Activated naive CD8-positive, alpha-beta T cell treated with anti-CD3 and anti-CD28 coated beads, Interleukin-2, amount 50 U/mL, for 24 hours (primary cell): ENCODE results near the gene NPFFR2.
A peak's percentile ranks its signal among the peaks of the same experiment; 100 is the strongest.
"Not testable (repeated sequence)": the region's sequence is repeated elsewhere in the genome, so short reads cannot be mapped to it uniquely, and the experiment has no call there.

ENCODE experiments used
- ATAC-seq: fragments of 150-1000 bp; cut with Tn5 transposase; one replicate; pipeline ENCODE4 v1.10.0; 2021
- DNase-seq: peaks from one replicate; pipeline ENCODE4 v3.0.0; 2021
- H3K27ac Mint-ChIP-seq: one replicate; pipeline ENCODE4 v1.8.0; 2021; ENCODE audit warnings: mild to moderate bottlenecking, mixed read lengths
- H3K27me3 Mint-ChIP-seq: one replicate; pipeline ENCODE4 v1.8.0; 2021; ENCODE audit warnings: mixed read lengths
- H3K36me3 Mint-ChIP-seq: one replicate; pipeline ENCODE4 v1.8.0; 2021; ENCODE audit warnings: low read depth, mixed read lengths
- H3K4me1 Mint-ChIP-seq: one replicate; pipeline ENCODE4 v1.8.0; 2021; ENCODE audit warnings: mixed read lengths
- H3K4me3 Mint-ChIP-seq: one replicate; pipeline ENCODE4 v1.8.0; 2021; ENCODE audit warnings: mild to moderate bottlenecking, moderate library complexity, mixed read lengths
- H3K9me3 Mint-ChIP-seq: one replicate; pipeline ENCODE4 v1.8.0; 2021; ENCODE audit warnings: mixed read lengths

NPFFR2 gene

GRCh38 chr4:72084587-72085011, 52.8 kb downstream of the NPFFR2 start:
- Mint-ChIP-seq H3K9me3 (peaks cover 5% of the 10 kb centered on the region), H3K36me3 (no peaks in the 10 kb centered on the region), H3K27me3 (no peaks in the 10 kb centered on the region), H3K4me1 (no peaks in the 10 kb centered on the region), H3K4me3 (no peak overlapping the region), H3K27ac (no peak overlapping the region)
- ATAC-seq (no peak), DNase-seq (no peak)

DNA sequence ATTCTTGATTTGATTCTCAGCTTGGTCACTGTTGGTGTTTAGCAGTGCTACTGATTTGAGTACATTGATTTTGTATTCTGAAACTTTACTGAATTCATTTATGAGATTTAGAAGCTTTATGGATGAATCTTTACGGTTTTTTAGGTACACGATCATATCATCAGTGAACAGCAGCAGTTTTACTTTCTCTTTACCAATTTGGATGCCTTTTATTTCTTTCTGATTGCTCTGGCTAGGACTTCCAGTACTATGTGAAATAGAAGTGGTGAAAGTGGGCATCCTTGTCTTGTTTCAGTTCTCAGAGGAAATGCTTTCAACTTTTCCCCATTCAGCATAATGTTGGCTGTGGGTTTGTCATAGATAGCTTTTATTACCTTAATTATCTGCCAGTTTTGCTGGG, 58.8 kb downstream of the NPFFR2 start:
- not testable (repeated sequence) for H3K4me3 Mint-ChIP-seq, DNase-seq, ATAC-seq, H3K9me3 Mint-ChIP-seq, H3K27ac Mint-ChIP-seq, H3K27me3 Mint-ChIP-seq, H3K36me3 Mint-ChIP-seq, H3K4me1 Mint-ChIP-seq

DNA sequence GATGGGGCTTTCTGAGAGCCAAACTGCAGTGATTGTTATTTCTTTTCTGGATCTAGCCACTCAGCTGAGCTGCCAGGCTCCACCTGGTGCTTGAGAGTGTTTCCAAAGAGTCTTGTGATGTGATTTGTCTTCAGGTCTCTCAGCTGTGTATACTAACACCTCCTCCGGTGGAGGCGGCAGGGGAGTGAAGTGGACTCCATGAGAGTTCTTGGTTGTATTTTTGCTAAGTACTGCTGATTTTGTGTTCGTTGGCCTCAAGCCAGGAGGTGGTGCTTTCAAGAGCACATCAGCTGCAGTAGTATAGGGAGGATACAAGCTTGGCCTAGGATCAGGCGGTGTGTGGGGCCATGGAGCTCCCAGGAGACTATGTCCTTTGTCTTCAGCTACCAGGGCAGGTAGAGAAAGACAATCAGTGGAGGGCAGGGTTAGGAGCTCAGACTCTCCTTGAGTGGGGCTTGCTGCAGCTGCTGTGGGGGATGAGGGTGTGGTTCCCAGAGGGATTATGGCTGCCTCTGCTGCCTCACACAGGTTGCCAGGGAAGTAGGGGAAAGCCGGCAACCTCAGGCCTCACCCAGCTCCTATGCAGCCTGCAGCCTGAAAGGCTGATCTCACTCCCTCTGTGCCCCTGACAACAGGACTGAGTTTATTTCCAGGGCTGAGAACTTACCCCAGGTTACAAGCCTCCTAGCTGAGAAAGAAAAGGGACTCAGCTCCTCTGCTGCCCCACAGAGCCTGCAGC, 62.4 kb downstream of the NPFFR2 start:
- DNase-seq (no peak), ATAC-seq (no peak)
- Mint-ChIP-seq H3K27ac (no peak overlapping the region), H3K9me3 (no peaks in the 10 kb centered on the region), H3K36me3 (no peaks in the 10 kb centered on the region), H3K4me3 (no peak overlapping the region), H3K4me1 (no peaks in the 10 kb centered on the region), H3K27me3 (peaks cover 1% of the 10 kb centered on the region)

DNA sequence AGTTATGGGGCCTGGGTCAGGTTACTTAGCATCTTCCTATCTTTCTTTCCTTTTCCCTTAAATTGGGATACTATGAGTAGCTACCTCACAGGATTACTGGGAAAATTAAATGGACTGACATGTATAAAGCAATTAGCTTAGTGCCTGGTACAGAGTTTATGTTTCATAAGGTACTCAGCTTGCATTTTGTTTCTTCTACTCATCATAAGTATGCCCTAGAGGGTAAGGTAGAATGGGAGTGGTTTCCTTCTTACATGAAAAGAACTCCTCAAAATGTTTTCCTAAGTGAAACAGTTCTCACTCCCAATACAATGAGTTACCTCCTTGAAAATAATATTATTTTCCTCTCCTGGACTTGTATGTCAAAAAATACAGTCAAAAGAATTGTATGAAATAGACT, 75.7 kb downstream of the NPFFR2 start:
- Mint-ChIP-seq H3K27me3 (no peaks in the 10 kb centered on the region), H3K27ac (no peak overlapping the region), H3K36me3 (no peaks in the 10 kb centered on the region), H3K9me3 (peaks cover 8% of the 10 kb centered on the region), H3K4me1 (peaks cover 6% of the 10 kb centered on the region), H3K4me3 (no peak overlapping the region)
- no peak for DNase-seq
- no peak for ATAC-seq

- no peaks in the 10 kb centered on the region for H3K27me3 Mint-ChIP-seq
- no peak for DNase-seq
- peaks cover 9% of the 10 kb centered on the region for H3K9me3 Mint-ChIP-seq
- H3K27ac Mint-ChIP-seq, result no peak overlapping the region
- no peaks in the 10 kb centered on the region for H3K36me3 Mint-ChIP-seq
- peaks cover 9% of the 10 kb centered on the region for H3K4me1 Mint-ChIP-seq
- H3K4me3 Mint-ChIP-seq, result no peak overlapping the region
- ATAC-seq, result no peak
Observed at GRCh38 chr4:72109364-72109763, 77.6 kb downstream of the NPFFR2 start.

DNA sequence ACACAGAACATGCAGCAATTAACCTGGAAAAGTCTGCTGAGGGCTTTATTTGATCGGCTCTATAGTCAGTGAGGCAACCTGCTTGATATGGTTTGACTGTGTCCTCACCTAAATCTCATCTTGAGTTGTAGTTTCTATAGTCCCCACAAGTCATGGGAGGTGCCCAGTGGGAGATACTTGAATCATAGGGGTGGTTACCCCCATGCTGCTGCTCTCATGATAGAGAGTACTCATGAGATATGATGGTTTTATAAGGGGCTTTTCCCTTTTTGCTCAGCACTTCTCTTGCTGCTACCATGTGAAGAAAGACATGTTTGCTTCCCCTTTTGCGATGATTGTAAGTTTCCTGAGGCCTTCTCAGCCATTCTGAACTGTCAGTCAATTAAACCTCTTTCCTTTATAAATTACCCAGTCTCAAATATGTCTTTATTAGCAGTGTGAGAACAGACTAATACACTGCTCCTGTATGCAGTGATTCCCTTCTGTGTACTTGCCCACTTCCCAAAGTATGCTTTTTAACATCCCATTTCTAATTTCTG, 78.2 kb downstream of the NPFFR2 start:
- H3K4me3 Mint-ChIP-seq, result no peak overlapping the region
- H3K36me3 Mint-ChIP-seq, result no peaks in the 10 kb centered on the region
- peaks cover 9% of the 10 kb centered on the region for H3K9me3 Mint-ChIP-seq
- peaks cover 9% of the 10 kb centered on the region for H3K4me1 Mint-ChIP-seq
- DNase-seq (no peak), ATAC-seq (no peak)
- H3K27ac Mint-ChIP-seq, result no peak overlapping the region
- H3K27me3 Mint-ChIP-seq, result no peaks in the 10 kb centered on the region

GRCh38 chr4:72110886-72111285, 79.1 kb downstream of the NPFFR2 start:
- H3K27ac Mint-ChIP-seq, result no peak overlapping the region
- no peaks in the 10 kb centered on the region for H3K36me3 Mint-ChIP-seq
- no peaks in the 10 kb centered on the region for H3K27me3 Mint-ChIP-seq
- no peak for DNase-seq
- ATAC-seq, result no peak
- no peak overlapping the region for H3K4me3 Mint-ChIP-seq
- peaks cover 9% of the 10 kb centered on the region for H3K4me1 Mint-ChIP-seq
- H3K9me3 Mint-ChIP-seq, result peaks cover 9% of the 10 kb centered on the region

GRCh38 chr4:72111863-72112262, 80.1 kb downstream of the NPFFR2 start:
- H3K4me1 Mint-ChIP-seq, result peaks cover 9% of the 10 kb centered on the region
- no peaks in the 10 kb centered on the region for H3K36me3 Mint-ChIP-seq

GRCh38 chr4:72112514-72113156, 80.8 kb downstream of the NPFFR2 start:
- H3K27me3 Mint-ChIP-seq, result peaks cover 3% of the 10 kb centered on the region
- no peak overlapping the region for H3K4me3 Mint-ChIP-seq

More at GRCh38 chr4:72111863-72112262, 80.1 kb downstream of the NPFFR2 start:
- Mint-ChIP-seq H3K27ac (no peak overlapping the region), H3K27me3 (no peaks in the 10 kb centered on the region), H3K4me3 (no peak overlapping the region), H3K9me3 (peaks cover 9% of the 10 kb centered on the region)
- no peak for DNase-seq
- ATAC-seq, result no peak

GRCh38 chr4:72118017-72118416, 86.2 kb downstream of the NPFFR2 start:
- no peak for ATAC-seq
- H3K4me3 Mint-ChIP-seq, result no peak overlapping the region
- DNase-seq, result no peak
- peaks cover 5% of the 10 kb centered on the region for H3K27me3 Mint-ChIP-seq
- no peaks in the 10 kb centered on the region for H3K4me1 Mint-ChIP-seq
- no peaks in the 10 kb centered on the region for H3K9me3 Mint-ChIP-seq
- no peaks in the 10 kb centered on the region for H3K36me3 Mint-ChIP-seq
- H3K27ac Mint-ChIP-seq, result no peak overlapping the region

More at GRCh38 chr4:72112514-72113156, 80.8 kb downstream of the NPFFR2 start:
- H3K36me3 Mint-ChIP-seq, result no peaks in the 10 kb centered on the region
- H3K9me3 Mint-ChIP-seq, result peaks cover 9% of the 10 kb centered on the region
- H3K27ac Mint-ChIP-seq, result peak overlapping the region; percentile 61
- DNase-seq (no peak), ATAC-seq (peak; percentile 92)
- peaks cover 9% of the 10 kb centered on the region for H3K4me1 Mint-ChIP-seq

GRCh38 chr4:72119946-72120345, 88.1 kb downstream of the NPFFR2 start:
- Mint-ChIP-seq H3K4me3 (no peak overlapping the region), H3K4me1 (no peaks in the 10 kb centered on the region), H3K36me3 (no peaks in the 10 kb centered on the region), H3K27ac (no peak overlapping the region), H3K27me3 (peaks cover 5% of the 10 kb centered on the region), H3K9me3 (no peaks in the 10 kb centered on the region)
- DNase-seq, result no peak
- no peak for ATAC-seq

DNA sequence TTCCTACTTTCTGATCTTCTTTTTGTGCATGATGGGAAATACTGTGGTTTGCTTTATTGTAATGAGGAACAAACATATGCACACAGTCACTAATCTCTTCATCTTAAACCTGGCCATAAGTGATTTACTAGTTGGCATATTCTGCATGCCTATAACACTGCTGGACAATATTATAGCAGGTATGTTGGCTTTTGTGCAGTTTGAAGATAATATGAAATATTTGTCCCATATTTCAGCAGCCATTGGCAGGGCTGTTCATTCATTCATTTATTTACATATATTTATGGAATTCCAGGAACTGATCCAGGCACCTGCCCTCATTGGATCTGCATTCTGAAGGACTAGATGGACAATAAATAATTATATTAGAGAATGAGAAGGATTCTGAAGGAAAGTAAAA, 96.9 kb downstream of the NPFFR2 start:
- no peak for DNase-seq
- no peak overlapping the region for H3K27ac Mint-ChIP-seq

GRCh38 chr4:72136429-72136828, 104.6 kb downstream of the NPFFR2 start:
- H3K27me3 Mint-ChIP-seq, result no peaks in the 10 kb centered on the region
- peaks cover 13% of the 10 kb centered on the region for H3K9me3 Mint-ChIP-seq
- no peak for DNase-seq
- ATAC-seq, result no peak
- H3K4me3 Mint-ChIP-seq, result no peak overlapping the region
- H3K27ac Mint-ChIP-seq, result no peak overlapping the region
- H3K36me3 Mint-ChIP-seq, result no peaks in the 10 kb centered on the region
- H3K4me1 Mint-ChIP-seq, result no peaks in the 10 kb centered on the region

More for the DNA sequence above, 96.9 kb downstream of the NPFFR2 start:
- no peaks in the 10 kb centered on the region for H3K4me1 Mint-ChIP-seq
- no peak overlapping the region for H3K4me3 Mint-ChIP-seq
- H3K27me3 Mint-ChIP-seq, result no peaks in the 10 kb centered on the region
- H3K36me3 Mint-ChIP-seq, result no peaks in the 10 kb centered on the region
- ATAC-seq, result no peak
- no peaks in the 10 kb centered on the region for H3K9me3 Mint-ChIP-seq

GRCh38 chr4:72139997-72140396, 108.2 kb downstream of the NPFFR2 start:
- not testable (repeated sequence) for H3K27ac Mint-ChIP-seq, DNase-seq, H3K4me3 Mint-ChIP-seq, H3K27me3 Mint-ChIP-seq, H3K36me3 Mint-ChIP-seq, H3K4me1 Mint-ChIP-seq, ATAC-seq
- H3K9me3 Mint-ChIP-seq, result peaks cover 12% of the 10 kb centered on the region

DNA sequence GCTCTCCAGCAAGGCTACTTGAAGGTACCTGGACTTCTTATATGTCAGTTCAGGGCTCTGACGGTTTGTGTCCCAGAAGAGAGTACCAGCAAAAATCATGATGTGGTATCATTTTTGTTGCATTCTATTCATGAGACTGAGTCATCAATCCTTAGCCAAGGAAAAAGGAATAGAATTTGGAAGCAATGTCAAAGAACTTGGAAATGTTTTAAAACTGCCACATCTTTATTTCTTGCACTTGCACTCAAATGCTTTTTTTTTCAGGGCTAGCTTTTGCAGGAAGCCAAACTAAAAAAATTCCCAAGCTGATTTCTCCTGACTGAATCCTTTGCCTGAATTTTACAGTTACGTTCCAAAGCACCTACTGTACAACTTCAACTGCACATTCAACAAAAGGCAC, 112.4 kb downstream of the NPFFR2 start:
- Mint-ChIP-seq H3K27me3 (no peaks in the 10 kb centered on the region), H3K36me3 (no peaks in the 10 kb centered on the region), H3K4me3 (no peak overlapping the region), H3K4me1 (no peaks in the 10 kb centered on the region), H3K9me3 (peaks cover 6% of the 10 kb centered on the region), H3K27ac (no peak overlapping the region)
- ATAC-seq (no peak), DNase-seq (no peak)
